GM18520 (cell line): ENCODE measurements around the gene GSX2.
"Not testable (repeated sequence)": the region's sequence is repeated elsewhere in the genome, so short reads cannot be mapped to it uniquely, and the experiment has no call there.

Source experiments
- ATAC-seq: cut with Tn5 transposase; IDR thresholded peaks from one replicate; pipeline ENCODE4 v1.9.1; 2021; ENCODE audit not compliant: unreplicated experiment

Gene GSX2

DNA sequence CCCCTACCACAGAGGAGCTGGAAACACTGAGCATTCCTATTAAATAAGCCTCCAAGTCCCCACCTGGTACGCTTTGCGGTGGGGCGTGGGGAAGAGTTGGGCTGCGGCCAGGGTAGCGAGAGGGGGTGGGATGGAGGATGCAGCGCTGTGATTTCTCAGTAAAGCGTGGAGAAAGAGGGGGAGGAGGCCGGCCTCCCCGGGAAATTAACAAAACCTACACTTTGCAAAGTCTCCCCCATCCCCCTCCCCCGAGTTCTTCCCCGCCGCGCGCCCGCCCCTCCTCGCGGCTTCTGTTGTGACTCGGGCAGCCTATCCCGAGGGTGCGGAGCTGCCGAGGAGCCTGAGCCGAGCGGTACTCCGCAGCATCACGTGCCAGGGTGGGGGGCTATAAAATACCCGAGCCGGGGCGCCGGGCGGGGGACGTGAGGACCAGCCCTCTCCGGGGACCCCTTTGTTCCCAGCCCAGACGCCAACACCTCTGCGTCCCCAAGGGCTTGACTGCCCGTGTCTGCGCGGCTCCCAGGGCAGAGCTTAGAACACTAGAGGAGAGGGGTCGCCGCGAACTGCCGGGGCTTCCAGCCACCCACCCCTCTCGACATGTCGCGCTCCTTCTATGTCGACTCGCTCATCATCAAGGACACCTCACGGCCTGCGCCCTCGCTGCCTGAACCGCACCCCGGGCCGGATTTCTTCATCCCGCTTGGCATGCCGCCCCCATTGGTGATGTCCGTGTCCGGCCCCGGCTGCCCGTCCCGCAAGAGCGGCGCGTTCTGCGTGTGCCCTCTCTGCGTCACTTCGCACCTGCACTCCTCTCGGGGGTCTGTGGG lies at the start of gene GSX2:
Gene GSX2, plus strand, starts transcription at position 416 of the 827 bp plus-strand sequence. Its CDS starts 182 bp downstream, at position 598.
- no peak for ATAC-seq

DNA sequence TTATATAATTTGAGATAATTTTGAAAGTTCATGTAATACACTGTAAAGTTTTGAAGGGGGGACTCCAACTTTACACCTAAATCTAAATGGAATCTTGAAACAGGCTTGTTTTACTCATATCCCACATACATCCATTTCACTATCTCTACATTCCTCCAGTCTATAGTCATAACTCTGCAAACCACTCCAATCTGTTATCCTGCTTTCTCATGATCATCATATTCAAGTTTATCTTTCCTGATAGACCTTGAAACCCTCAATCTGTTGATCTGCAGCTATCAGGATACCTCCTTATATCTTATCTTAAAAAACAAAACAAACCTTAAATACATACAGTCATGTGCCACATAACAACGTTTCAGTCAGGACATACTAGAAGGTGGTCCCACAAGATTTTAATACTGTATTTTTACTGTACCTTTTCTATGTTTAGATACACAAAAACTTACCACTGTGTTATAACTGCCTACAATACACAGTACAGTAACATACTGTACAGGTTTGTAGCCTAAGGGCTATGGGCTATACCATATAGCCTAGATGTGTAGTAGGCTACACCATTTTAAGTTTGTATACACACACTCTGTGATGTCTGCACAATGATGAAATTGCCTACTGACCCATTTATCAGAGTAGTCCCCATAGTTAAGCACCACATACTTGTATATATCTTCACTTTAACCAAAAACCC lies 49.6 kb upstream of the GSX2 start:
- ATAC-seq = no peak

DNA sequence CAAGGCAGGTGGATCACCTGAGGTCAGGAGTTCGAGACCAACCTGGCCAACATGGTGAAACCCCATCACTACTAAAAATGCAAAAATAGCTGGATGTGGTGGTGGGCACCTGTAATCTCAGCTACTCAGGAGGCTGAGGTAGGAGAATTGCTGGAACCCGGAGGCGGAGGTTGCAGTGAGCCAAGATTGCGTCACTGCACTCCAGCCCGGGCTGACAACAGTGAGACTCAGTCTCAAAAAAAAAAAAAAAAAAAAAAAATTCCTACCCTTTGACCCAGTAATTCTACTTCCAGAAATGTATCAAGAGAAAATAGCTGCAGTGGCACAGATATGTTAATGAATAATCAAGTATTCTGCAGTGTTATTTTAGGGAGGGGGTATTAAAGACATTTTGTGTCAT lies 46.6 kb upstream of the GSX2 start:
- ATAC-seq = not testable (repeated sequence)

DNA sequence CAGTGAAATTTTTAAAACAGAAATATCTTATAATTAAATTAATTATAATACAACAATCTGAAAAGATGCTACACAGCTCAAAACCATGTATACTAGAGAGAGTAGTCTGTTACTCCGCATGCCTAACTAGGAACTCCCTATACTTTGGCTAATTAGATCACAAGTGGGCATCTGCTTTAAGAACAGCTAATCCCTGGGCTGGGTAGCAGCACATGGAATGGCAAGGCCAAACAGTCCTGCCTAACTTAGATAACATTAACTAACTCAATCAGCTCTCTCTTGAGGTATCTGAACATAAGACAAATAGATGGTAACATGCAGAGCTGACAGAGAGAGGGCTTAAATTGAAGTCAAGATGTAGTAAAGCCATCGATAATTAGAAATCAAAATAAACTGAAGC lies 45.5 kb upstream of the GSX2 start:
- ATAC-seq = no peak

DNA sequence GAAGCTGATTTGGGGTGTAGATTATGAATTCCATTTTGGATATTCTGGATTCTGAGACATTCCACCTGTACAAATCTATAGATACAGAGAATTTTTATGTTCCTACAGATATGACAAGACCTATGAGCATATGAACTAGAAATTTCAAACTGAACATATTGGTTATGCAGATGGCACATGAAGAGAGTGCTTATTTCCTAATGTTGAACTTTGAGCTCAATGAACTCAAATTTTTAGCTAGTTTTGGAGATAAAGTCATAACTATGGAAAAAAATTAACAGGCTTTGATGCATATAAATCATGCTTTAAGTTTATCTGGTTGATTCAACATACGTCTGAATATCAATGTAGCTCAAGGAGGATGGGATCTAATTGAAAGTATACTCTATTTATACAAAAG lies 44.5 kb upstream of the GSX2 start:
- no peak for ATAC-seq

DNA sequence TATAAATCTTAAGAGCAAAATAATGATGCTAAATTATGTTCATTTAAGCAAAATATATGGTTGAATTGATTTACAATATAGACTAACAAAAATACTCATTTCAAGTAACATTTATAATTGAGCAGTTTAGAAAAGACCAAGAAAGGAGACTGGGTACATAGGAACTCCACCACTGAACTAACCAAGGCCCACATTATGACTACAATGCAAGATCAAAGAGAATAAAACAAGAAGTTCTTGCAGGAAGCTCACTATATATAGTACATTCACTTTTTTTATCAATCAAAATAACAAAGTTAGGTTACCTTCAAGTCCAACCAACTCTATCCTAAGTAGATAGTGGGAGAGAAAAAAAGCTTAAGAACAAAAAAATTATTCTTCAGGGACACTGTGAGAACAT lies 43.6 kb upstream of the GSX2 start:
- ATAC-seq = no peak

DNA sequence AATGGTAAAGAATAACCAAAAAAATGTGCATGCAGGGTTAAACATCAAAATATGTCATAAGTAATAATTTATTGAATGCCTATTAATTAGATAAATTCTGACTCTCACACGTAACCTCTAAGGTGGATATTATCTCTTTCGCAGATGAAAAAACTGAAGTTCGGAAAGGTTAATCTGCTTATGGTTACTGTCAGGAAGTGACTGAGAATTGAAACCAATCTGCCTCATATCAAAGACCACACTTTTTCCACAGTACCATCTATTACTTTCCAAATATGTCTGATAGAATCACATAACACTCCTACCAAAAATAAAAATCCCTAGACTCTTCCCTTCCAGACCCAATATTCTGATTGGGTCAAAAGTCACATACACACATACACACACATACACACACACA lies 41.8 kb upstream of the GSX2 start:
- no peak for ATAC-seq

DNA sequence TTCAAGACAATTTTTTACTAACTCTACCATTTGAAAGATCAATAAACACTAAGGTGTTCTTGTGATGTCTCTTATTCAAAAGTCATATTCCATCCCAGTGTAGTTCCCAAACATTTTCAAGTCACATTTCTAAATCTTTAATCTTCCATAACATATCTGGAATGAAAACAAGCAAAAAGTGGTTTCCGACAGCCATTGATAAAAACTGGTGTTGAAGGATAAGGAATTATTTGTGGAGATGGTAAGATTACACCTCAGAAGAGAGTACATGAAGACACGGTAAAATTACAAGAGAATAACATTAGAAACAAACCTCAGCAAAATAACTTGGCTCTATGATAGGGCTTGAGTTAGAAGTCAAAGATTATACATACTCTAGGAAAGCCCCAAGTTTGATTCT lies 39.8 kb upstream of the GSX2 start:
- ATAC-seq = no peak

DNA sequence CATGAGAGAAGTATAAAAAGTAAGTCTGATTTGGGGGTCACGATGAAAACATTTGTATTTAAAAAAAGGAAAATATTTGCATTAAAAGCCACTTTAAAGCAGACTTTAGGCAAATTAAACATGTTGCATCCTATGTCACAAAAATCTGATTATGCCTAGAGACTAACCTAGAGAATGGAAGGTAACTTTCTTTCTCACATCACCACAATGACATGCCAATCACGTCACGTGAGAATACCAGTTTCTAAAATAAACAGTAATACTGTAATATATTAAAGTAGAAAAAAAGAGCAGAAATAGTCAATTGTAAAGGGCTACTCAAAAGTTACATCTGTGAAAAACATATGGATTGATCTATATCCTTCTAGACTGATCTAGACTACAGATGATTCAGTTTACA lies 38.9 kb upstream of the GSX2 start:
- no peak for ATAC-seq

DNA sequence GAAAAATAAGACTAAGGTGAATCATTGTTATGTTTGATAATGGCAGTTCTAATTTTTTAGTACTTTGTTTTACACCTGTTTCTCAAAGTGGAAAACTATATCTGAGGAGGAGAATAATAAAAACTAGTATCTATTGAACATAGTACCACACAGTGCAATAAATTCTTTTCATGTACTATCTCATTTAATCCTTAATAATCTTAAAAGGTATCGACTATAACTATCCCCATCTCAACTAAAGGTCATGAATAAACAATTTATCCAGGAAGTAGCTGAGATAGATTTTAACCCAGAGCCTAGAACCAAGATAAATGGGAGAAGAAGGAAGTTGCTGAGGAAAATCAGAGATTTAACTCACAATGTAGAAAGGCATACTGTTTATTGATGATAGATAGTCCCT lies 38.1 kb upstream of the GSX2 start:
- ATAC-seq = no peak

DNA sequence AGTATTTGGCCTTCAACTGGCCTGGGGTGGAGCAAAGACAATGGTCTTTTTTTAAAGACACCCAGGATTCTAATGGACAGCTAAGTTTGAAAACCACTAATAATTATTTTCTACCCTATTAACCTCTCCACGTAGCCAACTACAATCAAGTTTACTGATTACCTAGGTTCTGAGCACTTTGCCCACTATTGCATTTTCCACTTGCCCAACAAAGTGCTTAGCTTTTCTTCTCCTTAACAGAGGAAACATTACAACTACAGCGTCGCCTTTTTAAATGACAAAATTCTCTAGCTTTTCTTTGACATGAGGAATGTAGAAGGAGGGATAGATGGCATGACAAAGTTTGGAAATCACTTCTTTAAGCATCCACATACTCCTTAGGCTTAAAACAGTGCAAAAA lies 37.6 kb upstream of the GSX2 start:
- ATAC-seq = no peak

DNA sequence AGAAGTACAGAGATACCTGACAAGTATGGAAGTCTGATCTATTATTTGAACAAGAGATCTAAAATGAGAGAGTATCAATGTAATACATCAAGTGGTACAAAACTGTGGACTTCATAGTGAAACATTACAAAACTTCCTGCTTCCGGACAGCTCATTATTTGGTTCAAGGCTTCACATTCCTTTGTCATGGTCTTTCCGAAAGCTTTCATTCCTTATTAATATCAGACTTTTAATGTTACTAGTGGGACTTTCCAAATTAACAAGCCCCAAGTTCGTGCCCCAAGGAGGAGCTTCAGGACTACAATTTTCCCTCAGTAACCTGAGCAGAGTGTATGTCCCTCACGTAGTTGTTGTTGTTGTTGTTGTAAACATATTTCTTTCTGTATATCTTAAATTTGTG lies 36.7 kb upstream of the GSX2 start:
- no peak for ATAC-seq

DNA sequence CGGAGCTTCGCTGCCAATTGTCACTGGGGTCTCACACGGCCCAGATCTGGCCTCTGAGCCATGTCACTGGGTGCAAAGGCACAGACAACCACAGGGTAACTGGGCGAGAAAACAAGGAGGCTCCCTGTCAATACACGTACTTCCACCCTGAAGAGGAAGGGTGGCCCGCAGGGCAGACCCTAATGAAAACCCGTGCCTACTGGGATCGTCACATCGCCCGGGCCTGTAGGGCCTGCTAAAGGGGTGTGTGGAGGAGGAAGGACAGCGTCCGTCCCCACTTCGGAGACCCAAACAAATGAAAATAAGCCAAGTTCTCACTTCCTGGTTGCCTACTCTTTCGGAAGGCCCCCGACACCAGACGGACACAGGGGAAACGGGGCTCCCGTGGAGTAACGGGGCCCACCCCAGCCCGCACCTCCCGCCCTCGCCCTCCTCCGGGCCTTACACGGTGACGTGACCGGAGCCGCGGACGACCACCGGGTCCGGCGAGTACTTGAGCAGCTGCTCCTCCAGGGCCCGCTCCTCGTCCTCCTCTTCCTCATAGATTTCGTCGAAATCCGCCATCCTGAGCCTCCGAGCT lies 36.1 kb upstream of the GSX2 start:
- peak; percentile 4 for ATAC-seq

DNA sequence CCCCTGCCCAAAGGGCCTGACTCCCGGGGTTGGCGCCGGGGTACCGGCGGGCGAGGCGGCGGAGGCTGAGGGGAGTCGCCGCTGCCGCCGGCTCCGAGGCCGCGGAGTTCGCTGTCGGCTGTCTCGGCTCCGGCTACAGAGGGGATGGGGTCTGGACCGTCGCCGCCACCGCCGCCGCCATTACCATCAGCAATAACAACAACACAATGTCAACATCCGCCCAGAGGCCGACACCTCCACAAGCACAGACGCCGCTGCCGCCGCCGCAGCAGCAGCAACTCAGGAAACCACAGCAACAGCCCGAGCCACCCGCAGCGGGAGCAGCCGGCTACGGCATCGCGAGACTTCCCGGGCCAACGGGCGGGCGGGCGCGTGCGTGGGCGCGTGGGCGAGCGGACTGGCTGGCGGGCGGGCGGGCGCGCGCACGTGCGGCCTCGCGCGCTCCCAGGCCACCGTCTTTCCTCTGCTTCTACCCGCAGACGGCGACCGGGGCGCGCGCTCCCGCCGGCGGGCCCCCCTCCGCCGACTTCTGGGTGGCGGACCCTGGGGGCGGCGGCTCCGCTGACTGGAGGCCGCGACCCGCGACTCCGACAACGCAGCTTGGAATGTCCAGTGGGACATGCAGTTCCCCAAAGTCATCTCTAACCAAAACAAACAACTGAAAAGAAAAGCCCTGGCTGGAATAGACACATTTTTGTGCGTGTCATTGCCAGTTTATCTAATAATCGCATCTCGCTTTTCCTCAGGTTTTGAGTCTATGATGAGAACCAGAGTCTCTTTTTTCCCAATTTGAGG lies 35.4 kb upstream of the GSX2 start, which contains the start of gene CHIC2:
Gene CHIC2, minus strand, starts transcription at position 289 of the 795 bp plus-strand sequence. CDS start 305 bp downstream, outside the sequence.
- ATAC-seq = peak; percentile 96

DNA sequence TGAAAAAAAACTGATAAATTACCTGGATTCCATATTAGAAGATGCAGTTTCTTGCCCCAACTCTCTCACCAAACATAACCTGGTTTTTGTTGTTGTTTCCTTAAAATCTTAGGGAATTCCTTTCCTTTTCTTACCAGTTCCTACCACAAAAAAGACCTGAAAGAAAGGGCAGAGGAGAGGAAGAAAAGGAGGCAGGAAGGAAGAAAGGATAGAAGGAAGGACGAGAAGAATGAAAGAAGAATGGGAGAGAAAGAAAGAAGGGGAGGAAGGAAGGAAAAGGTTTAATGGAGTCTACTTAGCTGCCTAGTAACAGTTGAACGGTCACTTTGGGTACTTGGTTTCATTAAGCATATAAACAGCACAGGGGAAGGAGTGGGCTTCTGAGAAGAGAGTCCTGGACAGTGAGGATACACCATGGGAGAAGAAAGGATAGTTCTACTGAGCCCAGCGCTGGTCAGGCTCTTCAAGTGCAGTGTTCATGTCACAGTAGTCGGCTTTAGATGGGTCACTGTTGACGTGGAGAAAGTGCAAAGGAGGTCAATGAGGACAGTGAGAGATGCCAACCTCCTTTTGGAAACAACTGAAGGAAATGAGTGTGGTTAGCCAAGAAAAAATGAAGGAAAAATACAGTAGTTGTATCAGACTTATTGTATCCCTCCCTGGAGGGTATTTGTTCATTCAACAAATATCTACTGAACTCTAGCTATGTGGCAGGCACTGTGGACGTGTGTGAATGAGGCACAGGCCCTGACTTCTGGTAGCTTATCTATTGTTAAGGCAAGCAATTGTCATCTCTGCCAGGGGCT lies 34.5 kb upstream of the GSX2 start:
- ATAC-seq = no peak

DNA sequence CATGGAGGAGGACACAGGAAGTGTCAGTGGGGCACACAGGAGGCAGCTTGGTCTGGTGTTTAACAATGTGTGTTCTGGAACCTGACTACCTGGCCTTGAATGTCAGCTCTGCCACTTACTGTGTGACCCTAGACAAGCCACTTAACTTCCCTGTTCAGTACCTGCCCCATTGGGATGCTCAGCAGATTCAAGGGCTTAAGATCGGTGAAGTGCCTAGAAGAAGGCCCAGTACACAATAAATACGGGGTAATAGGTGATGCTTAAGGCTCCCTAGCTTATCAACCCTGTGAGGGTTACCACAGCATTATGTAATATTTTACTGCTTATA lies 33.9 kb upstream of the GSX2 start:
- ATAC-seq = no peak

DNA sequence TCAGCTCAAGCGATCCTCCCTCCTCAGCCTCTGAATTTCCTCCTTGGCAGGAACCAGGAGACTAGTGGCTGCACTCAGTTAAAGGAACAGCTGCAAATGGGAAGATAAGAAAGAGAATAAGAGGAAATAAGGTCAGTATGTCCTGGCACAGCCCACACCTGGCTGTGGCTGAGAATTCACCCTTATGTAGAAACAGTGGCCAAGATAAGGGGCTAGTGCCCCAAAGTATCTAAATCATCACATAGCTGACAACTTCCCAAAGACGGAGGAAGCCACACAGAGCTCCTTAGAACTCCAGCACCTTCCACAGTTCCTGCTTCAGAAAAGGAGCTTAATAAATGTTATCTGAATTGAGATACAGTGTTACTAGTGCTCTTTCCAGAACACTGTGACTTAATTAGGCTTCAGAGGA lies 33.2 kb upstream of the GSX2 start:
- no peak for ATAC-seq

DNA sequence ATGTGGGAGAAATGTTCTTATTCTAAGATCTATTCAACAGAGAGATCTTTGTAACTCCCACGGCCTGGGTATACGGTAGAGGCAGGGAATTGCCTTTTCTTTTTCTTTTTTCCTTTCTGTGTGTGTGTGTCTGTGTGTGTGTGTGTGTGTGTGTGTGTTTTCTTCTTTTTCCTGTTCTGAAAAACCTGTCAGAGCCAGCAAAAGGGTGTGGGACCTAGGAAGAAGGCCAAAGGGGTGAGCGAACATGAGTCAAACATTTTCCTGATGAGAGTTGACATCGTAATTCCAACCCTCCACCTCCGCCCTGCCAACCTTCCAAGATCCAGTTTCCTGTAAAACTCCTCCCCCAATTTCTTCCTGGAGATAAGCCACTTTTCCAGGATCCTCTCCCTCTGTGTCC lies 32.8 kb upstream of the GSX2 start:
- ATAC-seq = no peak

DNA sequence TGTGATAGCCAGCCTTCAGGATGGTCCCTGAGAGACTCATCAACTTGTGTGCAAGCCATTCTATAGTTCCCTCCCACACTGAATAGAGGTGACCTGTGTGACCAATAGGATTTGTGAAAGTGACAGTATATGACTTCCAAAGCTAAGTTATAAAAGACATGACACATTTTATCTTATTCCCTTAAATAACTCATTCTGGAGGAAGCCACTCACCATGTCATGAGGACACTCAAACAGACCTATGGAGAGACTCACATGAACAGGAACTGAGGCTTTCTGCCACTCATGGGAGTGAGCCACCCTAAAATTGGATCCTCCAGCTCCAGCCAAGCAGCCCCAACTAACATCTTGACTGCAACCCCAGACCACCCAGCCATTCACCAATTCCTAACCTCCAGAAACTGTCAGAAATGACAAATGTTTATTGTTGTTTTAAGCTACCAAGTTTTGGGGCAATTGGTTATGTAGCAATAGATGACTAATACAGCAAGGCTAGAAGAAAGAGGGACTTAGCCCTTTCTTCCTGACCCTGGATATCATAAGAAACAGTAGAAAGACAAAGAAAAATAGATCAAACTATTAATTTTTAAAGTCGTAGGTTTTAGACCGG lies 26.6 kb upstream of the GSX2 start:
- ATAC-seq = no peak

DNA sequence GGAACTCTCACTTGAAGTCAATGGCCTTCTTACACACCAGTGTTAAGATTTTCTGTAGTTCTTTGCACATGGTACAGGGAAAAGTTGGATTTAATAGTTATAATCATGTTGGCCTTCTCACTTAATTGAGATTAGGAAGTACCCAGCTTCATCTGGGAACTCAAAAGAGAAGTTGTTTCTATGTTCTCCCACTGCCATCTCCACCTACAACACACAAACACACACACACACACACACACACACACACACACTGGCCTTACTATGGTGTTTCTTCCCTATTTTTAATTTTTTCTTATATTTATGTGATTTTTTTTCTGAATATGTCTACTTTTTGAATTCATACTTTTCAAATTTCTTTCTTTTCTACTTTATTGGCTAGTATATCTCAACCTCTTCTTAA lies 25.6 kb upstream of the GSX2 start:
- ATAC-seq = no peak
